Esophagus squamous epithelium (tissue), 4 donors: Measurements from ENCODE around the gene VASH1.

Experiments used
- POLR2A ChIP-seq, 4 donors: fragments of 450-650 bp; IDR thresholded peaks; one replicate each; pipeline ENCODE4 v1.6.1; 2017; ENCODE audit warnings: antibody characterized with exemption in 4 of 4, mild to moderate bottlenecking in 4 of 4, moderate library complexity in 3 of 4
- TF ChIP-seq, protein P1 (sequence below), 6 experiments: fragments of 450-650 bp in 4 of 6; fragments of 200-600 bp in 2 of 6; sonication (generic) in 2 of 6; IDR thresholded peaks; one replicate each; pipeline ENCODE4 v1.5.1; 2016 to 2019; ENCODE audit warnings: antibody characterized with exemption in 6 of 6, mild to moderate bottlenecking in 4 of 6, moderate library complexity in 4 of 6

DNA sequence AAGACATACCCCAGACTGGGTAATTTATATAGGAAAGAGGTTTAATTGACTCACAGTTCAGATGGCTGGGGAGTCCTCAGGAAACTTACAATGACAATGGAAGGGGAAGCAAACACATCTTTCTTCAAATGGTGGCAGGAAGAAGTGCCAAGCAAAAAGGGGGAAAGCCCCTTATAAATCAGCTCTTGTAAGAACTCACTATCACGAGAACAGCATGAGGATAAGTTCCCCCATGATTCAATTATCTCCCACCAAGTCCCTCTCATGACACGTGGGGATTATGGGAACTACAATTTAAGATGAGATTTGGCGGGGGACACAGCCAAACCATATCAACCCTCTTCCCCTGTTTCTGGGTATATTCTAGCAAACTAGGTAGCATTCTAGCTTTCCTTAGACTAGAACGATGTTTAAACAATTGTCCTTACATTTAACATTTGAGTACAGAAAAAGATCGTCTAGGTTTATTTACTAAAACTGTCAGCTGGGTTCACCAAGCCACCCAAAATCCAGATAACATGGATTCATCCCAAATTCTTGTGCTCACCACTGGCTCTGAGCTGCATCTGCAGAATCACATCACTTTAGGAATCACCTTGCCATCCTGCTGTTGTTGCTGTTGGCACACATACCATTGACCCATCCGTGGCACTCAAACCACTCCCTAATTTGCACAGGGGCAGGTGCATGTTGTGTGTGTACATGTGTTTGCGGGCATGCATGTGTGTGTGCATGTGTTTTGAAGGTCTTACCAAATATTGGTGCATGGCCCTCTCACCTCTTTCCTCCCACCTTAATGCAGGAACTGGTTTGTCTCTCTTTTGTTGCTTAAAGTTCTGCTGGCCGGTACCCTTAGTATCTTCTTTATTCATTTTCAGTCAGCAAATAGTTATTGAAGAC, 36.4 kb upstream of the VASH1 start:
- TF ChIP-seq, protein P1, sequence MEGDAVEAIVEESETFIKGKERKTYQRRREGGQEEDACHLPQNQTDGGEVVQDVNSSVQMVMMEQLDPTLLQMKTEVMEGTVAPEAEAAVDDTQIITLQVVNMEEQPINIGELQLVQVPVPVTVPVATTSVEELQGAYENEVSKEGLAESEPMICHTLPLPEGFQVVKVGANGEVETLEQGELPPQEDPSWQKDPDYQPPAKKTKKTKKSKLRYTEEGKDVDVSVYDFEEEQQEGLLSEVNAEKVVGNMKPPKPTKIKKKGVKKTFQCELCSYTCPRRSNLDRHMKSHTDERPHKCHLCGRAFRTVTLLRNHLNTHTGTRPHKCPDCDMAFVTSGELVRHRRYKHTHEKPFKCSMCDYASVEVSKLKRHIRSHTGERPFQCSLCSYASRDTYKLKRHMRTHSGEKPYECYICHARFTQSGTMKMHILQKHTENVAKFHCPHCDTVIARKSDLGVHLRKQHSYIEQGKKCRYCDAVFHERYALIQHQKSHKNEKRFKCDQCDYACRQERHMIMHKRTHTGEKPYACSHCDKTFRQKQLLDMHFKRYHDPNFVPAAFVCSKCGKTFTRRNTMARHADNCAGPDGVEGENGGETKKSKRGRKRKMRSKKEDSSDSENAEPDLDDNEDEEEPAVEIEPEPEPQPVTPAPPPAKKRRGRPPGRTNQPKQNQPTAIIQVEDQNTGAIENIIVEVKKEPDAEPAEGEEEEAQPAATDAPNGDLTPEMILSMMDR (IDR thresholded peaks at IDR 0.05) = no peak
- TF ChIP-seq POLR2A (IDR thresholded peaks at IDR 0.05) = no peak
